ENCODE measurements around the gene ADAM19.

GRCh38 chr5:157459715-157460599 is 115.6 kb downstream of the ADAM19 start, which contains the start of gene NIPAL4:
- no peak for TF ChIP-seq CTCF (IDR thresholded peaks at IDR 0.05)
- TF ChIP-seq POLR2A (IDR thresholded peaks at IDR 0.05) = no peak

Data from uterus (tissue), 2 donors.